HepG2 (cell line): ENCODE results near the gene FAM117B. TPM values are rescaled to one million over a fixed set of nuclear protein-coding genes. Genes with fewer than 3 reads are reported as not detected.

Experiments used
- ATRX ChIP-seq: sonication (generic); formaldehyde crosslinking; IDR thresholded peaks from 2 replicates; pipeline ENCODE4 v1.4.0; 2020; ENCODE audit warnings: missing genetic modification reagents, borderline replicate concordance
- CBFB ChIP-seq: sonication (generic); formaldehyde crosslinking; IDR thresholded peaks from 2 replicates; pipeline ENCODE4 v1.4.0; 2020; ENCODE audit warnings: missing genetic modification reagents
- DPF2 ChIP-seq: sonication (generic); formaldehyde crosslinking; IDR thresholded peaks from 2 replicates; pipeline ENCODE4 v1.4.0; 2020; ENCODE audit warnings: mild to moderate bottlenecking, low read depth, missing genetic modification reagents, borderline replicate concordance
- GABPA ChIP-seq, 2 experiments: IDR thresholded peaks; 2 replicates each; pipeline ENCODE4 v1.6.1; 2011 to 2016; ENCODE audit warnings: low read depth in 2 of 2, low read length in 1 of 2, missing biosample characterization in 1 of 2, missing genetic modification characterization in 1 of 2
- HMGXB4 ChIP-seq, 2 experiments: sonication (generic) in 1 of 2; formaldehyde crosslinking in 1 of 2; IDR thresholded peaks; 2 replicates each; pipeline versions ENCODE4 v1.4.0 to v1.6.1; 2018 to 2020; ENCODE audit warnings: missing genetic modification reagents in 2 of 2, borderline replicate concordance in 1 of 2, low read depth in 1 of 2, mild to moderate bottlenecking in 1 of 2, missing biosample characterization in 1 of 2
- HNRNPH1 ChIP-seq: fragments of 200-400 bp; formaldehyde crosslinking; optimal IDR thresholded peaks from 2 replicates; pipeline ENCODE3; 2017; ENCODE audit warnings: mild to moderate bottlenecking, low read depth, low read length
- KMT2A ChIP-seq: sonication (generic); formaldehyde crosslinking; IDR thresholded peaks from 2 replicates; pipeline ENCODE4 v1.4.0; 2020; ENCODE audit warnings: missing genetic modification reagents
- POLR2A ChIP-seq, 2 experiments: IDR thresholded peaks; 2 replicates each; pipeline ENCODE4 v1.6.1; 2011; ENCODE audit warnings: low read depth in 2 of 2, low read length in 2 of 2, mild to moderate bottlenecking in 1 of 2, moderate library complexity in 1 of 2; ENCODE audit not compliant: insufficient read depth in 1 of 2
- REST ChIP-seq, 2 experiments: IDR thresholded peaks; 2 replicates each; pipeline ENCODE4 v1.6.1; 2011 to 2012; ENCODE audit warnings: low read length in 2 of 2, borderline replicate concordance in 1 of 2, low read depth in 1 of 2, mild to moderate bottlenecking in 1 of 2, moderate library complexity in 1 of 2
- SMARCC2 ChIP-seq: fragments of 450-650 bp; IDR thresholded peaks from 2 replicates; pipeline ENCODE4 v1.6.1; 2017; ENCODE audit warnings: antibody characterized with exemption, mild to moderate bottlenecking
- SP1 ChIP-seq, 2 experiments: fragments of 450-650 bp in 1 of 2; sonication (generic) in 1 of 2; formaldehyde crosslinking in 1 of 2; IDR thresholded peaks; 2 replicates each; pipeline versions ENCODE4 v1.4.0 to v1.6.1; 2016 to 2020; ENCODE audit warnings: missing genetic modification reagents in 1 of 2
- ZBTB26 ChIP-seq: IDR thresholded peaks from 2 replicates; pipeline ENCODE4 v1.6.1; 2016; ENCODE audit warnings: missing compliant biosample characterization, missing genetic modification reagents, borderline replicate concordance
- ZBTB3 ChIP-seq: sonication (generic); formaldehyde crosslinking; IDR thresholded peaks from 2 replicates; pipeline ENCODE4 v1.4.0; 2020; ENCODE audit warnings: low read depth, mild to moderate bottlenecking, moderate library complexity, missing genetic modification reagents, borderline replicate concordance
- ZBTB8A ChIP-seq: sonication (generic); formaldehyde crosslinking; IDR thresholded peaks from 2 replicates; pipeline ENCODE4 v1.4.0; 2020; ENCODE audit warnings: mild to moderate bottlenecking, low read depth, missing genetic modification reagents, borderline replicate concordance
- ZNF24 ChIP-seq: fragments of 450-650 bp; IDR thresholded peaks from 2 replicates; pipeline ENCODE4 v1.6.1; 2017; ENCODE audit warnings: antibody characterized with exemption, mild to moderate bottlenecking
- ZNF282 ChIP-seq: fragments of 450-650 bp; IDR thresholded peaks from 2 replicates; pipeline ENCODE4 v1.6.1; 2018; ENCODE audit not compliant: partially characterized antibody
- ZNF333 ChIP-seq: sonication (generic); formaldehyde crosslinking; IDR thresholded peaks from 2 replicates; pipeline ENCODE4 v1.4.0; 2020; ENCODE audit warnings: mild to moderate bottlenecking, missing genetic modification reagents, borderline replicate concordance
- ZNF572 ChIP-seq: sonication (generic); formaldehyde crosslinking; IDR thresholded peaks from 2 replicates; pipeline ENCODE4 v1.5.1; 2020; ENCODE audit warnings: mild to moderate bottlenecking, missing genetic modification reagents
- ZNF616 ChIP-seq: sonication (generic); formaldehyde crosslinking; IDR thresholded peaks from 2 replicates; pipeline ENCODE4 v1.5.0; 2020; ENCODE audit warnings: low read depth, mild to moderate bottlenecking, missing genetic modification reagents
- ZNF660 ChIP-seq: sonication (generic); formaldehyde crosslinking; IDR thresholded peaks from 2 replicates; pipeline ENCODE4 v1.5.1; 2020; ENCODE audit warnings: mild to moderate bottlenecking, low read depth, missing genetic modification reagents, borderline replicate concordance
- polyA plus RNA-seq, 8 experiments: library from polyadenylated mRNA; depleted of rRNA in 3 of 8; stranded (reverse) in 7 of 8; unstranded in 1 of 8; fragments of >200 nt; fragmentation: Illumina TruSeq in 4 of 8; extraction: Trizol in 4 of 8; gene quantifications; 2 replicates each; pipeline versions ENCODE4 v1.2.1 to v1.2.3, GENCODE V29; 2011 to 2016; ENCODE audit warnings: low read depth in 4 of 8, missing spikeins in 1 of 8, mixed read lengths in 1 of 8; ENCODE audit not compliant: insufficient read depth in 1 of 8
- total RNA-seq, 5 experiments: library from RNA; depleted of rRNA; stranded (reverse); fragments of >200 nt; fragmentation: Illumina TruSeq; extraction: Trizol; gene quantifications; 2 replicates each; pipeline ENCODE4 v1.2.3, GENCODE V29; 2016; ENCODE audit warnings: low read depth in 1 of 5

Gene FAM117B
- total and polyA plus RNA-seq, 2 of the 13 experiments (the other 11 are each of a cell fraction or from before 2014, with no cell fraction given): 5.8 to 11.0 TPM

GRCh38 chr2:202634556-202635427, at the start of gene FAM117B (continued):
- no peak; the same call in none of the 2 replicates for TF ChIP-seq ZNF24
- TF ChIP-seq POLR2A (IDR thresholded peaks at IDR 0.05; ENCODE audit: insufficient read depth in 1 of 2, low read depth in 2 of 2, low read length in 2 of 2): peak; percentile 79 to 89
- TF ChIP-seq ZNF282: no peak
- peak in 1 of 2 experiments; percentile 75; a peak in 3 of 4 replicates for TF ChIP-seq REST (IDR thresholded peaks at IDR 0.05; ENCODE audit: borderline replicate concordance in 1 of 2, low read depth in 1 of 2, low read length in 2 of 2)
- 0 out of 2 replicates have a peak, but pooled peaks have one; percentile 71 for TF ChIP-seq ZBTB3 (CRISPR knock-in tag)
- no peak for TF ChIP-seq ZNF616
- TF ChIP-seq CBFB (CRISPR knock-in tag): peak; percentile 30; the same call in 1 of the 2 replicates
- no peak for TF ChIP-seq DPF2
- TF ChIP-seq ZNF333: no peak; the same call in 1 of the 2 replicates
- no peak for TF ChIP-seq ATRX (CRISPR knock-in tag)
- no peak; the same call in 1 of the 2 replicates for TF ChIP-seq ZNF660 (CRISPR knock-in tag)
- peak; percentile 85 to 88 for TF ChIP-seq HMGXB4 (CRISPR knock-in tag; IDR thresholded peaks at IDR 0.05; ENCODE audit: borderline replicate concordance in 1 of 2, low read depth in 1 of 2)
- no peak for TF ChIP-seq SP1 (IDR thresholded peaks at IDR 0.05)
- TF ChIP-seq SP1 (CRISPR knock-in tag; IDR thresholded peaks at IDR 0.05): 0 out of 2 replicates have a peak, but pooled peaks have one; percentile 6
- no peak for TF ChIP-seq HNRNPH1
- TF ChIP-seq SMARCC2: no peak
- TF ChIP-seq GABPA (IDR thresholded peaks at IDR 0.05; ENCODE audit: low read depth, low read length): no peak
- peak; percentile 69 for TF ChIP-seq GABPA (CRISPR knock-in tag; IDR thresholded peaks at IDR 0.05; ENCODE audit: low read depth)
- TF ChIP-seq ZBTB26 (CRISPR knock-in tag): no peak; the same call in 1 of the 2 replicates
- peak; percentile 67 for TF ChIP-seq KMT2A (CRISPR knock-in tag)
- TF ChIP-seq ZNF572 (CRISPR knock-in tag): no peak
- no peak for TF ChIP-seq ZBTB8A (CRISPR knock-in tag)
